ENCODE results near the gene TRMT112.
"Not testable (repeated sequence)": the region's sequence is repeated elsewhere in the genome, so short reads cannot be mapped to it uniquely, and the experiment has no call there.

Gene TRMT112

GRCh38 chr11:64314805-64315561 is 2.4 kb downstream of the TRMT112 start:
- TF ChIP-seq POLR2A (IDR thresholded peaks at IDR 0.05; ENCODE audit: low read depth, low read length), result no peak
- no peak for TF ChIP-seq POU2F2 (IDR thresholded peaks at IDR 0.05; ENCODE audit: low read depth, low read length)
- TF ChIP-seq POLR2AphosphoS5 (IDR thresholded peaks at IDR 0.05; ENCODE audit: low read depth, low read length), result no peak
- TF ChIP-seq SPI1 (IDR thresholded peaks at IDR 0.05; ENCODE audit: low read depth, low read length), result no peak
- TF ChIP-seq PAX5 (IDR thresholded peaks at IDR 0.05; ENCODE audit: insufficient read depth, low read length, severe bottlenecking), result no peak
- TF ChIP-seq TAF1 (IDR thresholded peaks at IDR 0.05; ENCODE audit: low read depth, low read length), result no peak
- FAIRE-seq (no peak), DNase-seq (ENCODE audit: insufficient read length, low spot score) (no peak)

DNA sequence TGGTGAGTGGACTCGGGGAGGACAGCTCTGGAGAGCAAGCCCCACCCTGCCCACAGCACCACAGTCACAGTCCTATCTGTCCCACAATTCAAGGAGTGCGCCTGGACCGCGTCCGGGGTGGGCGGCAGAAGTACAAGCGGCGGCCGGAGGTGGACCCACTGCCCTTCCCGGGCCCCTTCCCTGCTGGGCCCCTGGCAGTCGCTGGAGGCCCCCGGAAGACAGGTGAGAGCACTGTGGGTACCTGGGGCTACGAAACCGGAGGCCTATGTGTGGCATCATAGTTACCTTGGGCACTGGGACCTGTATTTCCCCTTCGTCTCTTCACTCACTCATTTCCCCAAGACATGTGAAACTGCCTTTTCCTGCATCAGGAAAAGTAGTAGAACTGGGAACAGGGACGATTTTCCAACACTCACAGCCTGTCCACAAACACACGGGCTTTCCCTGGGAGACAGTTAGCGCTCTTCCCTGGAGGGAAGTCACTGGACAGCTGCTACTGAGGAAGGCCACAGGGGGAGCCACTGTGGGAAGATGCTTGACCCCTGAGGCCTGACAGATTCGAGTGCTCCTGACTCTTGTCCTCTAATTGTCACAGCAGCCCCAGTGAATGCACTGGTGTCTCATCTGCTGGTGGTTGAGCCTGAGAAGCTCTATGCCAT is 3.1 kb downstream of the TRMT112 start:
- DNase-seq (ENCODE audit: insufficient read length, low spot score), result no peak
- TF ChIP-seq SPI1 (IDR thresholded peaks at IDR 0.05; ENCODE audit: low read depth, low read length) (no peak), PAX5 (IDR thresholded peaks at IDR 0.05; ENCODE audit: insufficient read depth, low read length, severe bottlenecking) (no peak), POLR2AphosphoS5 (IDR thresholded peaks at IDR 0.05; ENCODE audit: low read depth, low read length) (no peak), POLR2A (IDR thresholded peaks at IDR 0.05; ENCODE audit: low read depth, low read length) (no peak), TAF1 (IDR thresholded peaks at IDR 0.05; ENCODE audit: low read depth, low read length) (no peak), POU2F2 (IDR thresholded peaks at IDR 0.05; ENCODE audit: low read depth, low read length) (no peak)
- FAIRE-seq, result no peak

- no peak for FAIRE-seq
Measured at GRCh38 chr11:64313491-64314145, 3.7 kb downstream of the TRMT112 start.

DNA sequence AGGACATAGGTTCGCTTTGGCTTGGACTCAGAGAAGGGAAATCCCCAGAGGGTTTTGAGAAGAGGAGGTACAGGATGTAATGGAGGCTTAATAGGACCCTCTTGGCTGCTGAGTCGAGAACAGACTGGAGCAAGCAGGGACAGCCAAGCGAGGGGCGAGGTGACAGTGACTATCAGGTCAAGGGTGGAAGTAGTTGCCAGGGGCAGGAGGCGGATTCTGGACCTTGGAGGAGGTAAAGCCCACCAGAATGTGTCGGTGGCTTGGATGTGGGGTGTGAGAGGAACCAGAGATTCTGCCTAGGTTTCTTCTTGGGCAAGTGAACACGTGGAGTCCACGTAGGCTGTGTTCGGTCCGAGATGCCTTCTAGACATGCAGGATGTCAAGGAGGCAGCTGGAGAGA is 4.4 kb downstream of the TRMT112 start:
- DNase-seq (ENCODE audit: insufficient read length, low spot score) (no peak), FAIRE-seq (no peak)
- TF ChIP-seq POU2F2 (IDR thresholded peaks at IDR 0.05; ENCODE audit: low read depth, low read length) (no peak), TAF1 (IDR thresholded peaks at IDR 0.05; ENCODE audit: low read depth, low read length) (no peak), POLR2AphosphoS5 (IDR thresholded peaks at IDR 0.05; ENCODE audit: low read depth, low read length) (no peak), PAX5 (IDR thresholded peaks at IDR 0.05; ENCODE audit: insufficient read depth, low read length, severe bottlenecking) (no peak), POLR2A (IDR thresholded peaks at IDR 0.05; ENCODE audit: low read depth, low read length) (no peak), SPI1 (IDR thresholded peaks at IDR 0.05; ENCODE audit: low read depth, low read length) (no peak)

More at GRCh38 chr11:64313491-64314145, 3.7 kb downstream of the TRMT112 start:
- TF ChIP-seq POLR2AphosphoS5 (IDR thresholded peaks at IDR 0.05; ENCODE audit: low read depth, low read length), result no peak
- TF ChIP-seq TAF1 (IDR thresholded peaks at IDR 0.05; ENCODE audit: low read depth, low read length), result no peak
- TF ChIP-seq PAX5 (IDR thresholded peaks at IDR 0.05; ENCODE audit: insufficient read depth, low read length, severe bottlenecking), result no peak
- no peak for TF ChIP-seq POLR2A (IDR thresholded peaks at IDR 0.05; ENCODE audit: low read depth, low read length)
- no peak for TF ChIP-seq SPI1 (IDR thresholded peaks at IDR 0.05; ENCODE audit: low read depth, low read length)
- no peak for TF ChIP-seq POU2F2 (IDR thresholded peaks at IDR 0.05; ENCODE audit: low read depth, low read length)
- no peak for DNase-seq (ENCODE audit: insufficient read length, low spot score)

DNA sequence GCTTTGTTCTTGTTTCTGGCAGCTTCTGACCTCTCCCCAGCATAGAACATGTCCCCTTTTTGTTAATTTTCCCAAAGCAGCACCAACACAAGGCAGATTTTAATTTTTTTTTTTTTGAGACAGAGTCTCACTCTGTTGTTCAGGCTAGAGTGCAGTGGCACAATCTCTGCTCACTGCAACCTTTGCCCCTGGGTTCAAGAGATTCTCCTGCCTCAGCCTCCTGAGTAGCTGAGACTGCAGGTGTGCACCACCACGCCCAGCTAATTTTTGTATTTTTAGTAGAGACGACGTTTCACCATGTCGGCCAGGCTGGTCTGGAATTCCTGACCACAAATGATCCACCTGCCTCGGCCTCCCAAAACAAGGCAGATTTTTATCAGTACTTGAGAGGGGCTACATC is 9.6 kb downstream of the TRMT112 start:
- FAIRE-seq; DNase-seq (ENCODE audit: insufficient read length, low spot score): not testable (repeated sequence)

- TF ChIP-seq PAX5 (IDR thresholded peaks at IDR 0.05; ENCODE audit: insufficient read depth, low read length, severe bottlenecking), result no peak
- no peak for TF ChIP-seq POLR2AphosphoS5 (IDR thresholded peaks at IDR 0.05; ENCODE audit: low read depth, low read length)
- no peak for TF ChIP-seq POU2F2 (IDR thresholded peaks at IDR 0.05; ENCODE audit: low read depth, low read length)
- no peak for TF ChIP-seq SPI1 (IDR thresholded peaks at IDR 0.05; ENCODE audit: low read depth, low read length)
- TF ChIP-seq POLR2A (IDR thresholded peaks at IDR 0.05; ENCODE audit: low read depth, low read length), result no peak
- TF ChIP-seq TAF1 (IDR thresholded peaks at IDR 0.05; ENCODE audit: low read depth, low read length), result no peak
- DNase-seq (ENCODE audit: insufficient read length, low spot score), result no peak
- FAIRE-seq, result no peak
Measured at GRCh38 chr11:64306876-64307622, 10.3 kb downstream of the TRMT112 start.

- TF ChIP-seq POU2F2 (IDR thresholded peaks at IDR 0.05; ENCODE audit: low read depth, low read length) (peak; percentile 15; the same call in 1 of the 2 replicates), PAX5 (IDR thresholded peaks at IDR 0.05; ENCODE audit: insufficient read depth, low read length, severe bottlenecking) (no peak)
- DNase-seq (ENCODE audit: insufficient read length, low spot score) (no peak), FAIRE-seq (no peak)
Measured at GRCh38 chr11:64306563-64306875, 10.8 kb downstream of the TRMT112 start.

DNA sequence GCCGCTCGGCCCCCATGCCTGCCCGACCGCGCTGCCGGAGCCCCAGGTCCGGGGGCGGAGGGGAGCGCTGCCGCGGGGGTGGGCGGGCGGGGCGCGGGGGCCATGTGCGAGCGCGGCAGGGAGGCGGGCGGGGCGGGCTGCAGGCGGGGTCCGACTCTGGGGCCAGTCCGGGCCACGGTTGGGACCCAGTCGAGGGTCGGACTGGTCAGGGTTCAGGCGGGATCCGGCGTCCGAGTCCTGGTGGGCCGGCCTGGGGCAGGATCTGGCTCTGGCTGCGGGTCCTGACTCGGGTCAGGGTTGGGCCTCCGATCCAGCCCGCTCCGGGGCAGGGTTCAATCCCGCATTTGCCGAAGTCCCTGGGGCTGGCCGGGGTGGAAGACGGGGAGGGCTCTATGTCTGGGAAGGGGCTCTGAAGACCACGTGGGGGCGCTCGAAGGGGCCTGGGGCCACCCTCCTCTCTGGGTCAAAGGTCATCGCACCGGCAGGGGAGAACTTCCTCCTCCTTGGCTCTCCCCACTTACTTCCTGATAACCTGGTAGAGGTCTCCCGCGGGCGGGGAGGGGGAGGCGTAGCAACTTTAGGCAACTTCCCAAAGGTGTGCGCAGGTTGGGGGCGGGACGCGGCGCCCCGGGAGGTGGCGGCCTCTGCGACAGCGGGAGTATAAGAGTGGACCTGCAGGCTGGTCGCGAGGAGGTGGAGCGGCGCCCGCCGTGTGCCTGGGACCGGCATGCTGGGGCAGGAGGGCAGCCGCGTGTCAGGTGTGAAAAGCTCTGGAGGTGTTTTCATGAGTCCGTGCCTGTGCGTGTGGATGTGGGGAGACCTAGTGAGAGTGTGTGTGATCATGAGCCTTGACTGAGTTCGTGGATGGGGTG is 11.4 kb downstream of the TRMT112 start:
- no peak for DNase-seq (ENCODE audit: insufficient read length, low spot score)
- FAIRE-seq, result peak; percentile 72
- TF ChIP-seq POLR2A (IDR thresholded peaks at IDR 0.05; ENCODE audit: low read depth, low read length) (0 out of 2 replicates have a peak, but pooled peaks have one; percentile 2), POLR2AphosphoS5 (IDR thresholded peaks at IDR 0.05; ENCODE audit: low read depth, low read length) (peak; percentile 43; the same call in 1 of the 2 replicates), PAX5 (IDR thresholded peaks at IDR 0.05; ENCODE audit: insufficient read depth, low read length, severe bottlenecking) (no peak)
